ENCODE measurements around the gene CHRND.

The CHRND gene

GRCh38 chr2:232574674-232575403, 48.9 kb downstream of the CHRND start:
- DNase-seq (ENCODE audit: low read depth) = peak; percentile 85

- no peak for DNase-seq (ENCODE audit: low read depth)
These were observed 49.4 kb downstream of the CHRND start for GRCh38 chr2:232575404-232575746.

GRCh38 chr2:232576995-232577394, 51.0 kb downstream of the CHRND start:
- DNase-seq (ENCODE audit: low read depth) = peak; percentile 80

- DNase-seq (ENCODE audit: low read depth) = no peak
These were observed 51.9 kb downstream of the CHRND start for GRCh38 chr2:232577841-232578240.

- no peak for DNase-seq (ENCODE audit: low read depth)
These were observed 52.7 kb downstream of the CHRND start for GRCh38 chr2:232578626-232579025.

DNA sequence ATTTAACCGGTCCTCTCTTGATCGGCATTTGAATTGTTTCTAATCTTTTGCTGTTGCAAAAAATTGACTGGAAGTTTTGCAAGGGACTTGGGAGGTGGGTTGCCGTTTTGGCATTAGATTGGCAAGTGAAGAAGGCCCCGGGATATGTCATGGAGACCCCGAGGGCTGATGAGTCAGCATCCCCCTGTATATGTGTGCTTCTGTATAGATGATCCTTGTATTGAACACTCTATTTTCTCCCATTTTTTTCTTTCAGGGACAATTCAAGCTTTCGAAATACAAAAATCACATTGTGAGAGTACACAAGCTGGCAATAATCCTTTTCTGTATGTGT, 54.7 kb downstream of the CHRND start:
- DNase-seq (ENCODE audit: low read depth) = no peak

DNA sequence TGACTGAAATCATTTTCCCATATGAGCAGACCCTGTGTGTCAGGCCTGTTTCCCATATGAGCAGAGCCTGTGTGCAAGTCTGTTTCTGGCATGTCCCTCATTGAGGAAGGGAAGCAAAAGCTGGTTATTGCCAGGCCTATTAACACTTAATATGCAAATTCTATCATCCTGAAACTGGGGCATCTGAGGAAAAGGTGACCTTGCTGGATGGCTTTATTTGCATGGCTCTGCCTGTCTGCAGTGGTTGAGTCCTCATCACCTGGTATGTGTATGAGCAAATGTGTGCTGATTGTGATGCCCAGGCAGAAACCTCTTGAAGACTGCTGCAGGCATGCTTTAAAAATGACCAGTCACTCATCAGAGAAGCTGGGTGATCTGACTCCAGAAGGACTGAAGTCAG, 55.8 kb downstream of the CHRND start:
- DNase-seq (ENCODE audit: low read depth) = no peak

GRCh38 chr2:232584238-232584637, 58.3 kb downstream of the CHRND start:
- DNase-seq (ENCODE audit: low read depth) = no peak

Data from iris pigment epithelial cell (primary cell).